NCI-H187 (cell line): Measurements from ENCODE around the gene WDFY1.
"Not testable (repeated sequence)": the region's sequence is repeated elsewhere in the genome, so short reads cannot be mapped to it uniquely, and the experiment has no call there.

Source experiments
- DNase-seq, 2 experiments: peaks; one replicate each; lab custom pipeline; 2025; lab: John Stamatoyannopoulos, UW

Gene WDFY1

GRCh38 chr2:223957092-223957851 is 12.1 kb upstream of the WDFY1 start, which contains the start of gene MRPL44:
TSS of gene MRPL44 (plus strand) at chr2:223957463. CDS start at chr2:223957473, 10 bp downstream.
- peak; percentile 63 to 79 for DNase-seq

- DNase-seq: no peak
Measured at GRCh38 chr2:223956300-223956699, 11.2 kb upstream of the WDFY1 start.

- no peak for DNase-seq
Measured at GRCh38 chr2:223954401-223954800, 9.3 kb upstream of the WDFY1 start.

- DNase-seq: no peak
Measured at GRCh38 chr2:223952280-223952968, 7.3 kb upstream of the WDFY1 start.

GRCh38 chr2:223950448-223951347 is 5.6 kb upstream of the WDFY1 start:
- DNase-seq: peak; percentile 2 to 7

GRCh38 chr2:223949241-223949840 is 4.2 kb upstream of the WDFY1 start:
- DNase-seq: no peak

- no peak for DNase-seq
Measured at GRCh38 chr2:223947711-223948205, 2.6 kb upstream of the WDFY1 start.

GRCh38 chr2:223945755-223946154 is 620 bp upstream of the WDFY1 start:
- DNase-seq: no peak

GRCh38 chr2:223944166-223944702 is 901 bp downstream of the WDFY1 start:
- no peak for DNase-seq

GRCh38 chr2:223943561-223944008 is 1.6 kb downstream of the WDFY1 start:
- DNase-seq: no peak

GRCh38 chr2:223943135-223943534 is 2.0 kb downstream of the WDFY1 start:
- DNase-seq: no peak

GRCh38 chr2:223941579-223942277 is 3.4 kb downstream of the WDFY1 start:
- no peak for DNase-seq

- not testable (repeated sequence) for DNase-seq
Measured at GRCh38 chr2:223939438-223939837, 5.7 kb downstream of the WDFY1 start.

- DNase-seq: no peak
Measured at GRCh38 chr2:223937535-223937934, 7.6 kb downstream of the WDFY1 start.

GRCh38 chr2:223936862-223937326 is 8.2 kb downstream of the WDFY1 start:
- DNase-seq: no peak

- DNase-seq: no peak
Measured at GRCh38 chr2:223935459-223936125, 9.5 kb downstream of the WDFY1 start.

- no peak for DNase-seq
Measured at GRCh38 chr2:223934870-223935269, 10.3 kb downstream of the WDFY1 start.

- DNase-seq: no peak
Measured at GRCh38 chr2:223932816-223933800, 12.0 kb downstream of the WDFY1 start.
